Neural progenitor cell (in vitro differentiated cells): Measurements from ENCODE around the gene BNIP3.

ENCODE experiments used
- CTCF ChIP-seq: fragments of 200-600 bp; sonication (generic); IDR thresholded peaks from 2 replicates; pipeline ENCODE4 v1.5.1; 2017; ENCODE audit warnings: antibody characterized with exemption, mild to moderate bottlenecking
- EZH2phosphoT487 ChIP-seq: fragments of 200-600 bp; sonication (generic); IDR thresholded peaks from 2 replicates; pipeline ENCODE4 v1.6.1; 2017; ENCODE audit warnings: antibody characterized with exemption

- no peak for TF ChIP-seq CTCF
- no peak for TF ChIP-seq EZH2phosphoT487
Observed at GRCh38 chr10:131978366-131978765, 3.4 kb downstream of the BNIP3 start.
